ENCODE data around the gene CAMK2B.
A peak's percentile ranks its signal among the peaks of the same experiment; 100 is the strongest.

Gene CAMK2B

GRCh38 chr7:44278451-44279161, 46.8 kb downstream of the CAMK2B start:
- no peak for TF ChIP-seq CTCF (conservative IDR thresholded peaks at IDR 0.05; ENCODE audit: low read length)
- DNase-seq (ENCODE audit: low read depth) = no peak
- H3K4me3 ChIP-seq (ENCODE audit: low read length) = no peak overlapping the region

GRCh38 chr7:44277851-44278250, 47.5 kb downstream of the CAMK2B start:
- peak; percentile 6 for DNase-seq (ENCODE audit: low read depth)
- TF ChIP-seq CTCF (conservative IDR thresholded peaks at IDR 0.05; ENCODE audit: low read length) = no peak
- H3K4me3 ChIP-seq (ENCODE audit: low read length) = no peak overlapping the region

- DNase-seq (ENCODE audit: low read depth) = no peak
- H3K4me3 ChIP-seq (ENCODE audit: low read length) = no peak overlapping the region
- no peak for TF ChIP-seq CTCF (conservative IDR thresholded peaks at IDR 0.05; ENCODE audit: low read length)
Measured at GRCh38 chr7:44277391-44277790, 48.0 kb downstream of the CAMK2B start.

GRCh38 chr7:44276571-44277221, 48.7 kb downstream of the CAMK2B start:
- no peak for TF ChIP-seq CTCF (conservative IDR thresholded peaks at IDR 0.05; ENCODE audit: low read length)
- H3K4me3 ChIP-seq (ENCODE audit: low read length) = no peak overlapping the region
- no peak for DNase-seq (ENCODE audit: low read depth)

- no peak for TF ChIP-seq CTCF (conservative IDR thresholded peaks at IDR 0.05; ENCODE audit: low read length)
- DNase-seq (ENCODE audit: low read depth) = no peak
- no peak overlapping the region for H3K4me3 ChIP-seq (ENCODE audit: low read length)
Measured at GRCh38 chr7:44275957-44276570, 49.3 kb downstream of the CAMK2B start.

- DNase-seq (ENCODE audit: low read depth) = no peak
- no peak overlapping the region for H3K4me3 ChIP-seq (ENCODE audit: low read length)
- TF ChIP-seq CTCF (conservative IDR thresholded peaks at IDR 0.05; ENCODE audit: low read length) = no peak
Measured at GRCh38 chr7:44275146-44275545, 50.2 kb downstream of the CAMK2B start.

GRCh38 chr7:44274623-44274975, 50.8 kb downstream of the CAMK2B start:
- no peak for TF ChIP-seq CTCF (conservative IDR thresholded peaks at IDR 0.05; ENCODE audit: low read length)
- H3K4me3 ChIP-seq (ENCODE audit: low read length) = no peak overlapping the region
- no peak for DNase-seq (ENCODE audit: low read depth)
